ENCODE results near the gene CYB5D1.

CYB5D1 gene

GRCh38 chr17:7854851-7855659 lies 2.7 kb upstream of the CYB5D1 start, which contains the start of gene TMEM88:
Gene TMEM88 (plus strand): TSS chr17:7855066. CDS start chr17:7855075, 9 bp downstream.
- TF ChIP-seq TOX (CRISPR knock-in tag; IDR thresholded peaks at IDR 0.05; ENCODE audit: borderline replicate concordance) (no peak), ZC3H10 (CRISPR knock-in tag; IDR thresholded peaks at IDR 0.05) (no peak), ZFP30 (CRISPR knock-in tag; IDR thresholded peaks at IDR 0.05) (no peak), TSHZ2 (CRISPR knock-in tag; IDR thresholded peaks at IDR 0.05) (no peak), OSR1 (CRISPR knock-in tag; IDR thresholded peaks at IDR 0.05) (no peak)
- TF ChIP-seq, protein P1, sequence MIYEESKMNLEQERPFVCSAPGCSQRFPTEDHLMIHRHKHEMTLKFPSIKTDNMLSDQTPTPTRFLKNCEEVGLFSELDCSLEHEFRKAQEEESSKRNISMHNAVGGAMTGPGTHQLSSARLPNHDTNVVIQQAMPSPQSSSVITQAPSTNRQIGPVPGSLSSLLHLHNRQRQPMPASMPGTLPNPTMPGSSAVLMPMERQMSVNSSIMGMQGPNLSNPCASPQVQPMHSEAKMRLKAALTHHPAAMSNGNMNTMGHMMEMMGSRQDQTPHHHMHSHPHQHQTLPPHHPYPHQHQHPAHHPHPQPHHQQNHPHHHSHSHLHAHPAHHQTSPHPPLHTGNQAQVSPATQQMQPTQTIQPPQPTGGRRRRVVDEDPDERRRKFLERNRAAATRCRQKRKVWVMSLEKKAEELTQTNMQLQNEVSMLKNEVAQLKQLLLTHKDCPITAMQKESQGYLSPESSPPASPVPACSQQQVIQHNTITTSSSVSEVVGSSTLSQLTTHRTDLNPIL (CRISPR knock-in tag; IDR thresholded peaks at IDR 0.05; ENCODE audit: low read depth), result no peak
- no peak for ATAC-seq

DNA sequence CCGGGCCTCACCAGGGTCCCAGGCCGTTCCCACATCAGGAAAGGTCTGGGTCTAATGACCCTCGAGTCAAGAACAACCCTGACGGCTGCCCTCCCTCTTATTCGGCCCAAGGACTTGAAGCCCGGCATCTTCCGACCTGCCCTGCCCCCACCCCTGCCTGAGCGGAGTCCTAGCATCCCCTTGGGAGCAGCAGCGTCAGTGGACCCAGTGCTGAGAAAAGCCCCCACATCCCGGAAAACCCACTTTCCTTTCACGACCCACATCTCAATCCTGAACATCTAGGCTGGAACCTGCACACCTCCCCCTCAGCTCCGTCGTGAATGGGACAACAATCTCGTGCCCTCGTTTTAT lies 2.2 kb upstream of the CYB5D1 start:
- TF ChIP-seq ARNTL (CRISPR knock-in tag; IDR thresholded peaks at IDR 0.05; ENCODE audit: borderline replicate concordance, low read depth), result no peak
- no peak for TF ChIP-seq ISL1 (CRISPR knock-in tag; IDR thresholded peaks at IDR 0.05)
- no peak for TF ChIP-seq ZNF8 (CRISPR knock-in tag; IDR thresholded peaks at IDR 0.05)
- no peak for TF ChIP-seq ZNF565 (CRISPR knock-in tag; conservative IDR thresholded peaks at IDR 0.05; ENCODE audit: low read depth)
- no peak for TF ChIP-seq CSDC2 (CRISPR knock-in tag; IDR thresholded peaks at IDR 0.05)
- TF ChIP-seq TOX (CRISPR knock-in tag; IDR thresholded peaks at IDR 0.05; ENCODE audit: borderline replicate concordance), result no peak
- no peak for TF ChIP-seq POU6F1 (CRISPR knock-in tag; IDR thresholded peaks at IDR 0.05; ENCODE audit: borderline replicate concordance, low read depth)
- TF ChIP-seq ZFP30 (CRISPR knock-in tag; IDR thresholded peaks at IDR 0.05), result no peak
- no peak for TF ChIP-seq ZFP3 (CRISPR knock-in tag; IDR thresholded peaks at IDR 0.05)
- no peak for TF ChIP-seq ZNF70 (CRISPR knock-in tag; IDR thresholded peaks at IDR 0.05)
- no peak for TF ChIP-seq PPARA (CRISPR knock-in tag; IDR thresholded peaks at IDR 0.05; ENCODE audit: borderline replicate concordance)
- TF ChIP-seq RARB (CRISPR knock-in tag; IDR thresholded peaks at IDR 0.05), result no peak
- TF ChIP-seq SNAI2 (CRISPR knock-in tag; IDR thresholded peaks at IDR 0.05), result no peak
- no peak for ATAC-seq

- TF ChIP-seq, protein P1 (CRISPR knock-in tag; IDR thresholded peaks at IDR 0.05; ENCODE audit: low read depth), result no peak
- TF ChIP-seq GLIS3 (CRISPR knock-in tag; IDR thresholded peaks at IDR 0.05), result peak; percentile 24; the same call in 1 of the 2 replicates
- no peak for ATAC-seq
Measured at GRCh38 chr17:7856011-7856810, 1.6 kb upstream of the CYB5D1 start.

Measured in SK-N-SH treated with all-trans-retinoic acid at 6 μM for 48 hours (cell line).